ENCODE measurements around the gene GBA2. TPM values are rescaled to one million over a fixed set of nuclear protein-coding genes. Genes with fewer than 3 reads are reported as not detected.

The GBA2 gene
- total and polyA plus RNA-seq, 3 donors from 2014 or later: 51.3 to 77.1 (median 66.5) TPM

DNA sequence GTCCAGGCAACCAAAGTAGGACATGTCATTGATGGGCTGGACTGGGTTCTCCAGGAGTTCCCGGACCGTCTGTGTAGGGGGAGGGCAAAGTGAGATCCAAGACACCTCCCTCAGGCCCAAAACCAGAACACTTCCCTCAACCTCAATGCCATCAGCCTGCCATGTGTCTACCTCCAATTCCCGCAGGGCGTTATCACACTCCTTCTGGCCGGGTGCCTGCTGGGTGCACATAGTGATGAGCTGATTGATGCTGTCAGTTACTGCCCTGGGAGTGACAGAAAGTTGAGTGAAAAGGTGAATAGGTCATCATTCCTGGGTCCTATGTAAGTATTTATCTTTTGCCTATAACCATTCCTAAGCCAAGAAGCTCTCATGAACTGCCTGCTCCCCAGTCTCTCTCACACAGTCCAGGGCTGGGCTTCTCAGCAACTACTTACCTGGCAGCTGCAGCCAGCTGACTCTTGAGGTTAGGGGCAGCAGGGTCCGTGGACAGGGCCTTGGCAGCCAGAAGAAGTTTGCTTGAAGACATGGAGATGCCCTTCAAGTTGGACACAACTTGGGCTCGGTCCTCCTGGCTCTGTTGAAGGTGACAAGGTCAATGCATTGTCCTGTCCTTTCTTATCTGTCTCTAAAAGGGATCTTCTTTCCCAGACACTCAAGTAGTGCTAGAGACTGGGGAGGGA is 38.1 kb downstream of the GBA2 start:
- H3K36me3 ChIP-seq (ENCODE audit: low read depth, missing control alignments): no peaks in the 10 kb centered on the region
- no peaks in the 10 kb centered on the region for H3K9me3 ChIP-seq
- no peak overlapping the region for H3K27ac ChIP-seq
- intact Hi-C loops (cut with DNase I; ENCODE audit: low total_unique reads): no loop called here
- DNase-seq: no peak
- TF ChIP-seq, protein P1, sequence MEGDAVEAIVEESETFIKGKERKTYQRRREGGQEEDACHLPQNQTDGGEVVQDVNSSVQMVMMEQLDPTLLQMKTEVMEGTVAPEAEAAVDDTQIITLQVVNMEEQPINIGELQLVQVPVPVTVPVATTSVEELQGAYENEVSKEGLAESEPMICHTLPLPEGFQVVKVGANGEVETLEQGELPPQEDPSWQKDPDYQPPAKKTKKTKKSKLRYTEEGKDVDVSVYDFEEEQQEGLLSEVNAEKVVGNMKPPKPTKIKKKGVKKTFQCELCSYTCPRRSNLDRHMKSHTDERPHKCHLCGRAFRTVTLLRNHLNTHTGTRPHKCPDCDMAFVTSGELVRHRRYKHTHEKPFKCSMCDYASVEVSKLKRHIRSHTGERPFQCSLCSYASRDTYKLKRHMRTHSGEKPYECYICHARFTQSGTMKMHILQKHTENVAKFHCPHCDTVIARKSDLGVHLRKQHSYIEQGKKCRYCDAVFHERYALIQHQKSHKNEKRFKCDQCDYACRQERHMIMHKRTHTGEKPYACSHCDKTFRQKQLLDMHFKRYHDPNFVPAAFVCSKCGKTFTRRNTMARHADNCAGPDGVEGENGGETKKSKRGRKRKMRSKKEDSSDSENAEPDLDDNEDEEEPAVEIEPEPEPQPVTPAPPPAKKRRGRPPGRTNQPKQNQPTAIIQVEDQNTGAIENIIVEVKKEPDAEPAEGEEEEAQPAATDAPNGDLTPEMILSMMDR (IDR thresholded peaks at IDR 0.05): no peak
- TF ChIP-seq POLR2A (IDR thresholded peaks at IDR 0.05): no peak
- H3K27me3 ChIP-seq: no peaks in the 10 kb centered on the region
- WGBS, 2 donors: 68 to 69% methylated on average over 7 of the region's 7 CpGs
- H3K4me1 ChIP-seq: no peaks in the 10 kb centered on the region
- H3K4me3 ChIP-seq: no peak overlapping the region

DNA sequence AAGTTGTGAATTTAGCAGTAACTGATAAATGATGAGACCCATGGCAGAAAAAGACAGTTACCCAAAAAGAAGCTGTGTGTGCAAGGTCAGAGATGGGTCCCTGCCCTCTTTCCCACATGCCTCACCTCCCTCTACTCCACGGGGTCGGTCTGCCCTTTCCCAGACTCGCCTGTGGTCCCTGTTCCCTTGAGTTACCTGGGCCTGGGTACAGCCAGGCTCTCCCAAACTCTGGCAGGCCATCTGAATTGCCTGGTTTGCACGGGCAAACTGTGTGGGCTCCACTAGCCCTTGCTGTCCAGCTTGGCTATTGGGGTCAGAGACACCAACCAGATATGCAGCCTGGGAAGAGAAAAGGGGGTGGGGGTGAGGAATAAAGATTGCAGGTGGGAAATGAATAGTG is 40.9 kb downstream of the GBA2 start:
- no peak for DNase-seq
- Histone ChIP-seq H3K9me3 (no peaks in the 10 kb centered on the region), H3K27ac (no peak overlapping the region), H3K4me1 (no peaks in the 10 kb centered on the region), H3K4me3 (no peak overlapping the region), H3K27me3 (no peaks in the 10 kb centered on the region), H3K36me3 (ENCODE audit: low read depth, missing control alignments) (no peaks in the 10 kb centered on the region)
- intact Hi-C loops (cut with DNase I; ENCODE audit: low total_unique reads): no loop called here
- WGBS, 2 donors: 93 to 94% methylated on average over 4 of the region's 4 CpGs
- TF ChIP-seq POLR2A (IDR thresholded peaks at IDR 0.05): no peak
- TF ChIP-seq, protein P1 (IDR thresholded peaks at IDR 0.05): no peak

DNA sequence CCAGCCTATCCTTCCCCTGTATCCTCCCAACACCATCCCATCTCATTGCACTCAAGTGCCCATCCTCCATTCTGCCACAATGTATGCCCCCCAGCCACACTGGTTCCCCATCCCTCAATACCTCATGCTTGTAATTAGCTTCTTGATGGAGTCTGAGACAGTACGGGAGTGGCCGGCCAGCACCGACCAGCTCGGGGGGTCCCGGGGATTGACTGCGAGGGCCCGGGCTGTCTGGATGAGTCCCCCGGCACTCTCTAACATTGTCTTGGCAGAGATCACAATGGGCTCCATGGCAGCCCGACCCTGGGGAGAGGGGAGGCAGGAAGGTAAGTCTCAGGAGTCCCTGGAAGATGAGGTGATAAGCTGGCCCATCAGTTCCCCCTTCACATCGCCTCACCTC is 42.1 kb downstream of the GBA2 start:
- Histone ChIP-seq H3K4me3 (no peak overlapping the region), H3K4me1 (no peaks in the 10 kb centered on the region), H3K9me3 (no peaks in the 10 kb centered on the region), H3K36me3 (ENCODE audit: low read depth, missing control alignments) (no peaks in the 10 kb centered on the region), H3K27ac (no peak overlapping the region), H3K27me3 (no peaks in the 10 kb centered on the region)
- WGBS, 2 donors: 94 to 98% methylated on average over 3 to 10 of the region's 10 CpGs
- intact Hi-C loops (cut with DNase I; ENCODE audit: low total_unique reads): no loop called here
- no peak for DNase-seq
- TF ChIP-seq, protein P1 (IDR thresholded peaks at IDR 0.05): no peak
- no peak for TF ChIP-seq POLR2A (IDR thresholded peaks at IDR 0.05)

DNA sequence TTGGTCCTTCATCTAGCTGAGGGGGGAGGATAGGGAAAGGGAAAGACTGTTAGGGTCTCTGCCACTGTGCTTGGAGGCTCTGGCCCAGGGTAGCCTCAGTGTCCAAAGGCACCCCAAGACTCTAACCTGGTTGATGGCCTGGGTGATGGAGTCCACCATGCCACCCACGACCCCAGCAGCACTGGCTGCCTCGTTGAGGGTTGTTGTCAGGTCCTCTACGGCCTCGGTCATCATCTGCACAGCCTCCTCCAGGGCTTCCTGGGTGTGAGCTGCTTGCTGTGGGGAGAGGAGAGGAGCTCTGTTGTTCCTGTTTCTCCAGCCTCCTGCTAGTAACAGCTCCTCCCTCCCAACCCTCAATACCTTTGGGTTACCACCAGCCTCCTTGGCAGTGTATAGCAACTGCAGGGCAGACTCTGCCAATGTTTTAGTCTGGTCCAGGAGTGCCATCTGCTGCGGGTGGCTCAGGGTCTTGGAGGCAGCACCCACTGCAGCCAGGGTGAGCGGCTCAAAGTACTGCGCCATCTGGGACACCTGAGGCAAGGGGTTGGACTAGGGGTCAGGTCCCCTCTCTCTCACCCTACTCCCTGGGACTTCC is 43.1 kb downstream of the GBA2 start:
- TF ChIP-seq POLR2A (IDR thresholded peaks at IDR 0.05): no peak
- TF ChIP-seq, protein P1 (IDR thresholded peaks at IDR 0.05): no peak
- WGBS, 2 donors: 90 to 95% methylated on average over 2 to 7 of the region's 7 CpGs

DNA sequence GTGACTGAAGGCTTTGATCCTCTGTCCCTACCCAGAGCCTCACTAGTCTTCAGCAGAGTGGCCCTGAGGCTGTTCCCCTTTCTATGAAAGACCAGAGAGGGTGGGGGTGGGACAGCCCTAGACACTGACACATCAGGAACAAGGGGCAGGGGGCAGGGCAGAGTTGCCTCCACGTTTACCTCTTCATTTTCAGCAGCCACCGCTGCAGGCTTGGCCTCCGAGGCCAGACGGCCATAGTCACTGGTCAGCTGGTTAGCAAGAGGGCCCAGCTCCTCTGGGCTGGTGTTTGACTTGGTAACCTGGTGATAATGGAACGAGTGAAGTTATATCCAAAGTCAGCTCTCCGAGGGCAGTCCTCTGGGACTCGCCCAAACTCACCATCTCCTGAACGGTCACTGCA is 43.7 kb downstream of the GBA2 start:
- no peaks in the 10 kb centered on the region for H3K9me3 ChIP-seq
- 84 to 88% methylated on average over 5 to 8 of the region's 8 CpGs for WGBS, 2 donors
- H3K27ac ChIP-seq: no peak overlapping the region
- TF ChIP-seq, protein P1 (IDR thresholded peaks at IDR 0.05): no peak
- no peak for TF ChIP-seq POLR2A (IDR thresholded peaks at IDR 0.05)
- intact Hi-C loops (cut with DNase I; ENCODE audit: low total_unique reads): no loop called here
- H3K4me3 ChIP-seq: no peak overlapping the region
- no peaks in the 10 kb centered on the region for H3K36me3 ChIP-seq (ENCODE audit: low read depth, missing control alignments)
- no peaks in the 10 kb centered on the region for H3K27me3 ChIP-seq
- no peak for DNase-seq
- peaks cover 4% of the 10 kb centered on the region for H3K4me1 ChIP-seq

More for the DNA sequence above, 43.1 kb downstream of the GBA2 start:
- Histone ChIP-seq H3K27me3 (no peaks in the 10 kb centered on the region), H3K36me3 (ENCODE audit: low read depth, missing control alignments) (no peaks in the 10 kb centered on the region), H3K27ac (no peak overlapping the region), H3K4me1 (peaks cover 2% of the 10 kb centered on the region), H3K4me3 (no peak overlapping the region), H3K9me3 (no peaks in the 10 kb centered on the region)
- intact Hi-C loops (cut with DNase I; ENCODE audit: low total_unique reads): no loop called here
- no peak for DNase-seq
